GM13977 (cell line): ENCODE measurements around the gene ZNF451.

ENCODE experiments used
- DNase-seq: peaks from one replicate; pipeline ENCODE4 v3.0.0; 2012; ENCODE audit warnings: low spot score
- in situ Hi-C: fragments of 300-500 bp; cut with MboI; formaldehyde crosslinking; loops from one replicate; pipeline ENCODE4 v1.12.0; 2022; ENCODE audit warnings: low sequenced_read_pairs, low pct_unique_long_range_greater_than_20kb, mixed read lengths, inconsistent platforms; ENCODE audit not compliant: unreplicated experiment
- TF ChIP-seq, protein P1 (sequence below): IDR thresholded peaks from 2 replicates; pipeline ENCODE4 v1.5.1; 2012; ENCODE audit warnings: mild to moderate bottlenecking, control low read depth; ENCODE audit not compliant: insufficient read depth; ENCODE audit errors: extremely low read depth, missing control alignments

Gene ZNF451

DNA sequence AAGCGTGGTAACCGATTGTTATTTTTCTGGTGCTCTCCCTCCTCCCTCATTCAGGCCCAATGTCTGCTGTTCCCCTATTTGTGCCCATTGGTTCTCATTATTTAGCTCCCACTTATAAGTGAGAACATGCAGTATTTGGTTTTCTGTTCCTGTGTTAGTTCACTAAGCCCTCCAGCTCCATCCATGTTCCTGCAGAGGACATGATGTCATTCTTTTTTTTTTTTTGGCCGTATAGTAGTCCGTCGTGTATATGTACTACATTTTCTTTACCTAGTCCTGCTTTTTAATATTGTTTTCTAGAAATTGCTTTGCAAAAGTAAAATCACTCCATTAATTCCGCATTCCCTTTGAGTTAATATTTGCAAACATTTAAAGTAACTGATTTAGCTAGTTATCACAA is 23.1 kb downstream of the ZNF451 start:
- DNase-seq, result no peak
- in situ Hi-C loops, result no loop called here

DNA sequence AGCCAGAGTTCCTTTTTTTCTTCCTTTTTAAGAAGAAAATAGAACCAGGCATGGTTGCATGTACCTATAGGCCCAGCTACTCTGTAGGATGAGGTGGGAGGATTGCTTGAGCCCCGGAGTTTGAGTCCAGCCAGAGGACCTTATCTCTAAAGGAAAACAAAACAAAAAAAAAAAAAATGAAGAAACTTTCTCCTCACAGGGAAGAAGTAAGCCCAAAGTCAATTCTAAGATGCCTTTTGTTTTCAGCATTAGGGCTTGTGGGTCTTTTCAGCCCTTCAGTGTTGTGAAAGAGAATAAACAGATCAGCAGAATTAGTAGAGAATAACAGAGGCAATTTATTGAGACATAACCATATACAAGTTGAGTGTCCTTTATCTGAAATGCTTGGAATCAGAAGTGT is 26.8 kb downstream of the ZNF451 start:
- DNase-seq, result no peak
- in situ Hi-C loops, result no loop called here
- TF ChIP-seq, protein P1, sequence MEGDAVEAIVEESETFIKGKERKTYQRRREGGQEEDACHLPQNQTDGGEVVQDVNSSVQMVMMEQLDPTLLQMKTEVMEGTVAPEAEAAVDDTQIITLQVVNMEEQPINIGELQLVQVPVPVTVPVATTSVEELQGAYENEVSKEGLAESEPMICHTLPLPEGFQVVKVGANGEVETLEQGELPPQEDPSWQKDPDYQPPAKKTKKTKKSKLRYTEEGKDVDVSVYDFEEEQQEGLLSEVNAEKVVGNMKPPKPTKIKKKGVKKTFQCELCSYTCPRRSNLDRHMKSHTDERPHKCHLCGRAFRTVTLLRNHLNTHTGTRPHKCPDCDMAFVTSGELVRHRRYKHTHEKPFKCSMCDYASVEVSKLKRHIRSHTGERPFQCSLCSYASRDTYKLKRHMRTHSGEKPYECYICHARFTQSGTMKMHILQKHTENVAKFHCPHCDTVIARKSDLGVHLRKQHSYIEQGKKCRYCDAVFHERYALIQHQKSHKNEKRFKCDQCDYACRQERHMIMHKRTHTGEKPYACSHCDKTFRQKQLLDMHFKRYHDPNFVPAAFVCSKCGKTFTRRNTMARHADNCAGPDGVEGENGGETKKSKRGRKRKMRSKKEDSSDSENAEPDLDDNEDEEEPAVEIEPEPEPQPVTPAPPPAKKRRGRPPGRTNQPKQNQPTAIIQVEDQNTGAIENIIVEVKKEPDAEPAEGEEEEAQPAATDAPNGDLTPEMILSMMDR, result no peak

More for the DNA sequence above, 23.1 kb downstream of the ZNF451 start:
- TF ChIP-seq, protein P1, result no peak

DNA sequence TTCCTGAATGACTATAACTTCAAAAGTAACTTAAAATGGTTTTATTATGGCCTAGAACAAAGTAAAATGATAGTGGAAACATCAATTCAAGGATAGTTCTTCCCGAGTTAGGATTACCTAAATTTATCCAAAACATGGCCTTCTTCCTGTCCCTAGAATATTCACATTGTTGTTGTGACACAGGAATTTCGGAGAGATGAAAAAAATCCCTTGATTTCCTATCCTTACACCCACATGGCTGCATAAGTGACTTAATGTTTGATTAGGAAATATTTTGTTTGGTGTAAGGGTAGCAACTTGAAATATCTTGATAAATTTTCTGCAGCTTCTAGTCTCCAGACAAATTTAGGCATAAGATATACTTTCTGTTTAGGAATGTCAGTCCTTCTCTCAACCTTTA is 27.8 kb downstream of the ZNF451 start:
- DNase-seq, result no peak
- TF ChIP-seq, protein P1, result no peak
- in situ Hi-C loops, result no loop called here

DNA sequence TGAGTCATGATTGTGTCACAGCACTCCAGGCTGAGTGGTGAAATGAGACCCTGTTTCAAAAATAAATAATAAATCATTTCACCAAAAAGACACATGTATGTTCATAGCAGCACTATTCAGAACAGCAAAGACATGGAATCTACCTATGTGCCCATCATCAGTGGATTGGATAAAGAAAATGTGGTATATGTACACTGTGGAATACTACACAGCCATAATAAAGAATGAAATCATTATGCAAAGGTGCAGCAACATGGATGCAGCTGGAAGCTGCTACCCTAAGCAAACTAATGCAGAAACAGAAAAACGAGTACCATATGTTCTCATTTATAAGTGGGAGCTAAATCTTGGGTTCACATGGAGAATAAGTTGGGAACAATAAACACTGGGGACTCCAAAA is 33.1 kb downstream of the ZNF451 start:
- in situ Hi-C loops, result no loop called here
- DNase-seq, result no peak
- TF ChIP-seq, protein P1, result no peak

DNA sequence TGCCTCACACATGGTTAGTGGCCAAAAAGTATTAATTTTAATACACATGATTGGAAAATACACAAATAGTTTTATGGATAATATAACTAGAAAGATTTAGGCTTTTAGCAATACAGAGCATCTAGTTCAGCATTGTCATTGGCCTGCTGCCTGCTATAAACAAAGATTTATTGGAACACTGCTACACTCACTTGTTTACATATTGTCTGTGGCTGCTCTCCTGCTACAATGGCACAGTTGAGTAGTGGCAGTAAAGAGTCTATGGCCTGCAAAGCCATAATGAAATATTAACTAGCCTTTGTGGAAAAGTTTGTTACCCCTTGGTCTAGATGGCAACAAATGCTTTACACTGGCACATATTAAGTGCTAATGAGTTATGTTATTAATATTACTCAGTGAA is 37.8 kb downstream of the ZNF451 start:
- in situ Hi-C loops, result no loop called here
- TF ChIP-seq, protein P1, result no peak
- DNase-seq, result no peak

DNA sequence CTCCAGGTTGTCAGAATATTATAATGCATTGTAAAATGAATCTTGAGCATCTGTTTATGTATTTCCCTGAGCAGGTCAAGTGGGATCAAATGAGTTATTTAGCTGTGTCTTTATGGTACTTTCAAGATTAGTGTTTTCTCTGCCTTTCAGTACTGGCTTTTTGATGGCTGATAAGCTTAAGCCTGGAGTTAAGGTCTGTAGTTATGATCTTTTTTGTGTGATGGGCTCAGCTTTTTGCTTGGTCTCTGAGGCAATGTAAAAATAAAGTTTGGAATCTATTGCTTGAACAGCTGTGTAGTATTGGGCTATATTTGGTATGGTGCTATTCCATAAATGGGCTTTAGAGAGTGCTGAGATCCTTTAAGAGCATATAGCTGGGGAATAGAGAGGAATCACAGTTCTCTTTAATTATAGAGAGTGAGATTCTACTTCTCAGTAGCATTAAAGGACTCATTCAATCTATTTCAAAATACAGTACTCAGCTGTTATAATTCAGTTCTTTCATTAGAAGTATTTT is 40.7 kb downstream of the ZNF451 start:
- no peak for DNase-seq
- TF ChIP-seq, protein P1, result no peak
- in situ Hi-C loops, result no loop called here

DNA sequence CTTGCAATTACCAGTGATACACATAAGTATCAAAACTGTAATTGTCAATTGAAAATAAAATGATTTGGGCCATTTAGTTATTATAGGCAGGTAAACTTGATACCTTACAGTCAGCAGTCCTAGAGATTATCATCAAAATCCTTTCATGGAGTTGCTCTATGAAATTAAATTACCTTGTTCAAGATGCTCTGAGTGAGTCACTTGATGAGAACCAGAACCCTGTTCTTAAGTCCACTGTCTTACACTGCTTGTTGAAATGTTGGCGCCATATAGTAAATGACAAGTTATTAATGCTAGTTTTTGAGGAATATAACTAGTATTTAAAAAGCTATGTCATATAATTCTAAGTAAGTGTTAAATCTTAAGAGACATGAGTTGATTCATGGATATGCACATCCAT is 45.0 kb downstream of the ZNF451 start:
- no peak for DNase-seq
- TF ChIP-seq, protein P1, result no peak
- in situ Hi-C loops, result no loop called here
